Activated CD4-positive, alpha-beta T cell treated with anti-CD3 and anti-CD28 coated beads for 1 hour (primary cell): ENCODE data around the gene TGFB2.

ENCODE experiments used
- DNase-seq: peaks from one replicate; pipeline ENCODE4 v3.0.0-alpha.2; 2020

TGFB2 gene

DNA sequence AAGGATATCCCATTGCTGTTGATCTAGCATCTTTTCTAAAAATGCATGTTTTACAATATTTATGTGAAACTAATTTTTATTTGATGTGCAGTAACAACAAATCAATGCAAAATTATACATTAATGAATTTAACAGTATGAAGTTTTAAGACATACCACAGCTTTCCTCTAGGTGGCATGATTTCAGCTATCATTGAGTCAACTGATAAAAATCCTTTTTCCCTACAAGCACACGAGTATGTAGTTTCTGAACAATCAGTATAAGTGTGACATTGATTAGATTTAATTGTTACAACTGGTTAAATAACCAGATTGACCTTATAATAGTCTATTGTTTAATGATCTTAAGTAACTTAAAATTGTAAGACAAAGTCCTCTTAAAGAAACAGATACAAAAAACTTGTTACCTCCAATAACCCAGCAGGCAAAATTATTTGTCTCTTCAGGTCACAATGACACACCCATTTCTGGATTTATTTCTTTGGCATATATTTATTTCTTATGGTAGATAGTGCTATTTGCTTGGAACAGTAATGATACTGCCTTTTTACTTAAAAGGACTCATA, 5.8 kb upstream of the TGFB2 start:
- DNase-seq: no peak

GRCh38 chr1:218341325-218341724, 3.8 kb upstream of the TGFB2 start:
- no peak for DNase-seq

DNA sequence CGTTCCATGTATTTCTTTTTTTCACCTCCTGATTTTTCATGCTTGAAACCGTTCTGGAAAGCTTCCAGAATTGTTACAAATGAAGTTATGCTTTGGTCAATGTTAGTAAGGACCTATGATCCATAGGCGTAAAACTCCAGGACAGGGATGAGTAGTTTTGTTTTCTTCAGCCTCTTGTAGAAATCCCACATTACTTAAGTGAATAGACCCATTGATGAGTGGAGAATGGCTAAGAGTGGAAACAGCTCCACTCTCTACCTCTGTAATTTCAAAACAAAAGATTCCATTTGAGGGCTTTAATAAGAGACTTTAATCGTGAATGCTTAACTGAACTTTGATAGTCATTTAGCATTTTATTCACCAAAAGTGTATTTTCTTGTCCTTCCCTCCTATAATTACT, 3.0 kb upstream of the TGFB2 start:
- no peak for DNase-seq

- no peak for DNase-seq
Observed at GRCh38 chr1:218345673-218346390, 696 bp downstream of the TGFB2 start.

DNA sequence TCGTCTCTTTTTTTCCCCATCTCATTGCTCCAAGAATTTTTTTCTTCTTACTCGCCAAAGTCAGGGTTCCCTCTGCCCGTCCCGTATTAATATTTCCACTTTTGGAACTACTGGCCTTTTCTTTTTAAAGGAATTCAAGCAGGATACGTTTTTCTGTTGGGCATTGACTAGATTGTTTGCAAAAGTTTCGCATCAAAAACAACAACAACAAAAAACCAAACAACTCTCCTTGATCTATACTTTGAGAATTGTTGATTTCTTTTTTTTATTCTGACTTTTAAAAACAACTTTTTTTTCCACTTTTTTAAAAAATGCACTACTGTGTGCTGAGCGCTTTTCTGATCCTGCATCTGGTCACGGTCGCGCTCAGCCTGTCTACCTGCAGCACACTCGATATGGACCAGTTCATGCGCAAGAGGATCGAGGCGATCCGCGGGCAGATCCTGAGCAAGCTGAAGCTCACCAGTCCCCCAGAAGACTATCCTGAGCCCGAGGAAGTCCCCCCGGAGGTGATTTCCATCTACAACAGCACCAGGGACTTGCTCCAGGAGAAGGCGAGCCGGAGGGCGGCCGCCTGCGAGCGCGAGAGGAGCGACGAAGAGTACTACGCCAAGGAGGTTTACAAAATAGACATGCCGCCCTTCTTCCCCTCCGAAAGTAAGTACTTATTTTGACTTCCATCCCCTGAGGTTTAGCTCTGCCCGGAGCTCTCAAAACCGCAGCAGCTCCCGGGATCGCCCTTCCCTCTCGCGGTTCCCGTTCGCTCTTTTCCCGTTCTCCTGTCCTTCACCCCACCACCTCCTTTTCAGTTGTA, 1.5 kb downstream of the TGFB2 start:
- DNase-seq: no peak

GRCh38 chr1:218347336-218347722, 2.2 kb downstream of the TGFB2 start:
- no peak for DNase-seq

GRCh38 chr1:218347723-218348627, 2.8 kb downstream of the TGFB2 start:
- DNase-seq: no peak

DNA sequence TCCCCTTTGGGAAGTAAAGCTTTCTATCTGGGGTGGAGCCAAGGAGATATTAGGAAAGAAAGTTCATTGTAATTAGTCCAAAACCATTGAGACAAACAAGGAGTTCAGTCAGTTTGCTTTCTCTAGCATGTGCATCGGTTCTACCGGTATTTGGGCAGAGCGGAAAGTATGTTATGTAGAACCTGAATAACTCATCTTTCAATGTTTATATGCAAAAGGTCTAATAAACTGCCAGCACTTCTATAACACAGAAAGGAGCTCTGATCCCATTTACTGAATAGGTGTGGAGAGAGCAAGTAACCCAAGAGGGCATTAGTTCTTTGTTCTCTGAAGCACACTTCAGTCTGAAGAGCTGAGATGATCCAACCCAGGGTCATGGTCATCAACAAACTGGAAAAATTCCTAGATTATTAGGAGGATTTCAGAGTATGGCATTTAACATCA, 3.5 kb downstream of the TGFB2 start:
- DNase-seq: no peak

GRCh38 chr1:218349348-218350034, 4.4 kb downstream of the TGFB2 start:
- no peak for DNase-seq

- DNase-seq: no peak
Observed at GRCh38 chr1:218350035-218350525, 4.9 kb downstream of the TGFB2 start.

GRCh38 chr1:218350801-218351266, 5.7 kb downstream of the TGFB2 start:
- DNase-seq: no peak

- no peak for DNase-seq
Observed at GRCh38 chr1:218351391-218352074, 6.4 kb downstream of the TGFB2 start.

DNA sequence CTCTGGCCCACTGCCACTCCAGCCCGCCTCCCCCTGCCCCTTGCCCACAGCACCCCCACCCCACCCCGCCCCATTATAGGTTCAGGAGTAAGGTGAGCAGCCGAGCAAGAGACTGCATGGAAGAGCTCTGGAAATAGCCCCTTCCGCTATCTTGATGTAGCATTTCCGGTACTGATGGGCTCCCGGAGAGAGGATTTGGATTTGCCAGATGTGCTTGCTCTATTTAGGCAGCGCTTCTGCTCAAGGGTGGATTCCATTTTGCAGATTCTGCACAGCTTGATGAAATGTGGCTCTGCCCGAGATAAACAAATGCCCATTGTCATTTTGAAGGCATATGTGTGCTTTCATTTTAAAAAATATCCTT, 6.9 kb downstream of the TGFB2 start:
- DNase-seq: no peak

DNA sequence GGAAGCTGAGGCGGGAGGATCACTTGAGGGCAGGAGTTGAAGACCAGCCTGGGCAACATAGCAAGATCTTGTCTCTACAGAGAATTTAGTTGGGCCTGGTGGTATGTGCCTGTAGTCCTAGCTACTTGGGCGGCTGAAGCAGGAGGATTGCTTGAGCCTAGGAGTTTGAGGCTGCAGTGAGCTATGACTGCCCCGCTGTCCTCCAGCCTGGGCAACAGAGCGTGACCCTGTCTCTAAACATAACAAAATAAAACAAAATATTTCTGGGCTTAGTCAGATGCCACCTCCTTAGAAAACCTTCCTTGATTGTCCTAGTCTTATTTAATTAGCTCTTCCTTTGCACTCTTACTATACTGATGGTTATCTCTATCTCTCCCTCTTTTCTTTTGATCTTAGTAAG, 8.5 kb downstream of the TGFB2 start:
- no peak for DNase-seq

DNA sequence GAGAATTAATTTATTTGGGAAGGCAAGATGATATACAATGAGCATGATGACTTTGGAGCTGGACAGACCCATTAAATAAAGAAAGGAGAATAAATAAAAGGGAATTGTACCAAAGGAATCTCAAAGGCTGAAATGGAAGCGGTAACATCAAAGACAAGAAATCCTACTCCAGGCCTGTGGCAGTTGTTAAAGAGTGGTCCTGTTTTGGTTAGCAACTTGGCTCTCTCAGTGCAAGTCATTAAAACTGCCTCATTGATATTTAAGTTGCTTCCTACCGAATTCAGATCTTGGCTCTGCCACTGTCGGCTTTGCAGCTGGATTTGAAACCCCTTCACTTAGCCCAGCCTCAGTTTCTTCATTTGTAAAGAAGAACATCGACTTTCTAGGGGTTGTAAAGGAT, 10.1 kb downstream of the TGFB2 start:
- DNase-seq: no peak

GRCh38 chr1:218357211-218357892, 12.2 kb downstream of the TGFB2 start:
- no peak for DNase-seq

DNA sequence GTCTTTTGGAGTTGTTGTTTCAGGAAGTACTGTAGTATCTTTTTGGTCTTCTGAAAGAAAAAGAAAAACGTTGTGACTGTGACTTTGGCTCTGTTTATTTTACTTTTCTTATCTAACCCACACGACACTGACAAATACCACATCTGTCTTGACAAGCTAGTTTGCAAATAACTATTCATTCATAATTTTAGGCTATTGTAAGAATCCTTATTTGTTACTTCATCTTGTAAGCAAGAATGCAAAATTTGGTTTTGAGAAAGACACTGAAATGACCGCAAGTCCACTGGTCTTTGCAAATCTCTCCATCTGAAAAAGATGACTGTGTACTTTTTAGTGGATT, 12.7 kb downstream of the TGFB2 start:
- DNase-seq: no peak

- no peak for DNase-seq
Observed at GRCh38 chr1:218361298-218362065, 16.3 kb downstream of the TGFB2 start.

DNA sequence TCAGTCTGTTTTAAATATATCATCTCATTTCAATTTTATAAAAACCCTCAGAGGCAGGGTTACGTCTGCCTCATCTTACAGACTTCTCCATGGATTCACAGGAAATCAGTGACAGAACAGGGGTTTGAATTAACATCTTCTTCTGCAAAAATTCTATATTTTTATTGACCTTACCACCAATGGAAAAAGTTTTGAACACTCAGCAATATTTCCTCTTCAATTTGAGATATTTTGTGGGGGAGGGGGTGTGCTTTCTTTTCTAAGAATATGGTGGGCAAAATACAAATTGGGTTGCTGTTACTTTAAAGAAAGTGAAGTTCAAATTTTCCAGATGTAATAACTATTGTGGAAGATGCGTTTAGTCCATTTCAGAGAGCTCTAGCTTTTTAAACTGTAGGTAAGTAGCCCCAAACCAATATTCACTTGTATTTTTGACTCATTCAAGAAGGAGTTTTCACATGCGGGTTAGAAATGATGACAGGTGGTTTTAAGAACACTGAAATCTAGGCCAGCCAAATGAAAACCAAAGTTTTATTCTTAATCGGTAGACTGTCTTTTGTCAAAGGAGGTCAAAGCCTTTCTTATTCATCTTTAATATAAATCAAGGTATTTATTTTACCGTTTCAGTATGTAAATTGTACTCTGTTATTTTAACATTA, 17.4 kb downstream of the TGFB2 start:
- no peak for DNase-seq

DNA sequence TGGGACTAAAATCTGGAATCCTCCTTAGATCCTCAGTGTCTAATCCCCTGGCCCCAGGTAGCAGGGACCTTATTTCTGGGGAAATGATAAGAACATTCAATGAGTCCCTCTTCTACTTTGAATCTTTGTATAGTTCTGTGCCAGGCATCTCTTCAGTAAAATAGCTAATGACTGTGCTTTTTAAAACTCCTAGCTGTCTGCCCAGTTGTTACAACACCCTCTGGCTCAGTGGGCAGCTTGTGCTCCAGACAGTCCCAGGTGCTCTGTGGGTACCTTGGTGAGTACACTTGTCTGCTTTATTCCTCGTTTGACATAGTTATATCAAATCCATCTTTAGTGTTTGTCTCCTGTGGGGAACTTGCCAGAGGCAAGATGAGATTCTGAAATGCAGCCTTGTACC, 18.0 kb downstream of the TGFB2 start:
- no peak for DNase-seq
